Gastrocnemius medialis (tissue), 4 donors: ENCODE data around the gene DIPK1B.

Source experiments
- CTCF ChIP-seq, 5 experiments: fragments of 450-650 bp in 3 of 5; fragments of 200-600 bp in 2 of 5; sonication (generic) in 2 of 5; IDR thresholded peaks in 4 of 5; conservative IDR thresholded peaks in 1 of 5; 1 replicate in 4 of 5; 2 replicates in 1 of 5; pipeline ENCODE4 v1.5.1; 2016 to 2019; ENCODE audit warnings: antibody characterized with exemption in 5 of 5, mild to moderate bottlenecking in 3 of 5, moderate library complexity in 3 of 5
- POLR2A ChIP-seq, 2 donors: fragments of 450-650 bp; IDR thresholded peaks; one replicate each; pipeline ENCODE4 v1.6.1; 2017; ENCODE audit warnings: antibody characterized with exemption in 2 of 2, mild to moderate bottlenecking in 2 of 2, moderate library complexity in 2 of 2

GRCh38 chr9:136722969-136723356 lies 10.6 kb downstream of the DIPK1B start:
- TF ChIP-seq POLR2A (IDR thresholded peaks at IDR 0.05) (no peak), CTCF (IDR thresholded peaks at IDR 0.05 in 4 of 5, conservative IDR thresholded peaks at IDR 0.05 in 1 of 5) (no peak)
